H9 (cell line): Measurements from ENCODE around the gene NACC2. TPM values are rescaled to one million over a fixed set of nuclear protein-coding genes. Genes with fewer than 3 reads are reported as not detected.
A peak's percentile ranks its signal among the peaks of the same experiment; 100 is the strongest.

Source experiments
- DNase-seq: peaks from one replicate; pipeline ENCODE4 v3.0.0-alpha.2; 2017
- H2AFZ ChIP-seq: one replicate; pipeline ENCODE4 v1.6.1; 2013; ENCODE audit warnings: mild to moderate bottlenecking, low read length, control low read depth, moderate library complexity
- H2AK5ac ChIP-seq: 2 replicates; pipeline ENCODE4 v1.6.1; 2013; ENCODE audit warnings: low read length, control low read depth, mixed read lengths; ENCODE audit not compliant: insufficient read length
- H2BK120ac ChIP-seq: one replicate; pipeline ENCODE4 v1.6.1; 2013; ENCODE audit warnings: low read depth, mild to moderate bottlenecking, low read length, control low read depth, inconsistent platforms; ENCODE audit not compliant: poor library complexity, severe bottlenecking
- H2BK12ac ChIP-seq: 2 replicates; pipeline ENCODE4 v1.6.1; 2013; ENCODE audit warnings: low read length, control low read depth, mixed read lengths, low read depth; ENCODE audit not compliant: insufficient read length
- H2BK15ac ChIP-seq: 2 replicates; pipeline ENCODE4 v1.6.1; 2013; ENCODE audit warnings: low read depth, low read length, control low read depth
- H2BK20ac ChIP-seq: one replicate; pipeline ENCODE4 v1.6.1; 2013; ENCODE audit warnings: low read depth, mild to moderate bottlenecking, low read length, control low read depth, inconsistent platforms; ENCODE audit not compliant: poor library complexity, severe bottlenecking
- H2BK5ac ChIP-seq: 2 replicates; pipeline ENCODE4 v1.6.1; 2013; ENCODE audit warnings: low read length, control low read depth, mixed read lengths; ENCODE audit not compliant: insufficient read length
- H3K14ac ChIP-seq: 2 replicates; pipeline ENCODE4 v1.6.1; 2013; ENCODE audit warnings: low read length, control low read depth; ENCODE audit not compliant: insufficient read depth
- H3K18ac ChIP-seq: 2 replicates; pipeline ENCODE4 v1.6.1; 2013; ENCODE audit warnings: low read depth, mild to moderate bottlenecking, mixed read lengths, low read length, control low read depth; ENCODE audit not compliant: insufficient read length
- H3K23ac ChIP-seq: 2 replicates; pipeline ENCODE4 v1.6.1; 2013; ENCODE audit warnings: low read length, control low read depth, mixed read lengths, low read depth; ENCODE audit not compliant: insufficient read length
- H3K23me2 ChIP-seq: 2 replicates; pipeline ENCODE4 v1.6.1; 2013; ENCODE audit warnings: low read depth, mild to moderate bottlenecking, mixed read lengths, low read length, control low read depth; ENCODE audit not compliant: insufficient read length, poor library complexity, severe bottlenecking
- H3K27ac ChIP-seq: 2 replicates; pipeline ENCODE4 v1.5.1; 2013; ENCODE audit warnings: low read length, control low read depth, mixed read lengths, low read depth; ENCODE audit not compliant: insufficient read length
- H3K27me3 ChIP-seq: 2 replicates; pipeline ENCODE4 v1.6.1; 2013; ENCODE audit warnings: low read length, control low read depth, inconsistent platforms; ENCODE audit not compliant: insufficient read depth
- H3K4ac ChIP-seq: 2 replicates; pipeline ENCODE4 v1.6.1; 2013; ENCODE audit warnings: low read depth, mild to moderate bottlenecking, control low read depth, inconsistent platforms, low read length, moderate library complexity
- H3K4me1 ChIP-seq: 2 replicates; pipeline ENCODE4 v1.6.1; 2013; ENCODE audit warnings: low read length, control low read depth, inconsistent platforms; ENCODE audit not compliant: insufficient read depth
- H3K4me2 ChIP-seq: 2 replicates; pipeline ENCODE4 v1.6.1; 2013; ENCODE audit warnings: low read length, control low read depth, mixed read lengths; ENCODE audit not compliant: insufficient read length, insufficient read depth
- H3K56ac ChIP-seq: 2 replicates; pipeline ENCODE4 v1.6.1; 2013; ENCODE audit warnings: low read depth, mild to moderate bottlenecking, mixed read lengths, low read length, control low read depth; ENCODE audit not compliant: insufficient read length
- H3K79me1 ChIP-seq: 2 replicates; pipeline ENCODE4 v1.6.1; 2013; ENCODE audit warnings: low read depth, mild to moderate bottlenecking, moderate library complexity, low read length, control low read depth, inconsistent platforms; ENCODE audit not compliant: insufficient read depth, poor library complexity, severe bottlenecking
- H3K79me2 ChIP-seq: 2 replicates; pipeline ENCODE4 v1.6.1; 2013; ENCODE audit warnings: low read length, control low read depth, inconsistent platforms; ENCODE audit not compliant: insufficient read depth
- H3K9ac ChIP-seq: 2 replicates; pipeline ENCODE4 v1.6.1; 2013; ENCODE audit warnings: low read length, control low read depth, mixed read lengths; ENCODE audit not compliant: insufficient read length; ENCODE audit errors: extremely low read depth
- H3K9me3 ChIP-seq: one replicate; pipeline ENCODE4 v1.6.1; 2013; ENCODE audit warnings: low read depth, low read length, inconsistent platforms; ENCODE audit not compliant: control insufficient read depth
- H3T11ph ChIP-seq: one replicate; pipeline ENCODE4 v1.6.1; 2013; ENCODE audit warnings: mild to moderate bottlenecking, low read length, control low read depth, inconsistent platforms
- H4K20me1 ChIP-seq: one replicate; pipeline ENCODE4 v1.6.1; 2013; ENCODE audit not compliant: control insufficient read depth, insufficient read length, insufficient read depth
- H4K5ac ChIP-seq: 2 replicates; pipeline ENCODE4 v1.6.1; 2013; ENCODE audit warnings: low read depth, mild to moderate bottlenecking, mixed read lengths, low read length, control low read depth; ENCODE audit not compliant: insufficient read length
- H4K8ac ChIP-seq: replicated peaks from 2 replicates; pipeline ENCODE4 v1.6.1; 2013; ENCODE audit warnings: low read length, control low read depth, mixed read lengths, low read depth; ENCODE audit not compliant: insufficient read length
- H4K91ac ChIP-seq: 2 replicates; pipeline ENCODE4 v1.6.1; 2013; ENCODE audit warnings: low read depth, mild to moderate bottlenecking, moderate library complexity, mixed read lengths, low read length, control low read depth; ENCODE audit not compliant: insufficient read length
- H3K27ac Mint-ChIP-seq, 3 experiments: 2 replicates in 2 of 3; 3 replicates in 1 of 3; pipeline ENCODE4 v1.8.0; 2020 to 2021; ENCODE audit warnings: mixed read lengths in 3 of 3, mild to moderate bottlenecking in 1 of 3, moderate library complexity in 1 of 3
- H3K27me3 Mint-ChIP-seq: 2 replicates; pipeline ENCODE4 v1.8.0; 2021; ENCODE audit warnings: low read depth, mild to moderate bottlenecking, moderate library complexity, mixed read lengths
- H3K36me3 Mint-ChIP-seq, 3 experiments: 2 replicates in 2 of 3; 3 replicates in 1 of 3; pipeline ENCODE4 v1.8.0; 2020 to 2021; ENCODE audit warnings: low read depth in 3 of 3, mixed read lengths in 3 of 3; ENCODE audit not compliant: insufficient read depth in 1 of 3
- H3K4me1 Mint-ChIP-seq, 2 experiments: 2 replicates each; pipeline ENCODE4 v1.8.0; 2020; ENCODE audit warnings: mixed read lengths in 2 of 2
- H3K4me3 Mint-ChIP-seq, 2 experiments: 2 replicates in 1 of 2; 3 replicates in 1 of 2; pipeline ENCODE4 v1.8.0; 2020 to 2021; ENCODE audit warnings: mild to moderate bottlenecking in 2 of 2, mixed read lengths in 2 of 2, moderate library complexity in 1 of 2
- H3K9me3 Mint-ChIP-seq, 2 experiments: 2 replicates in 1 of 2; 3 replicates in 1 of 2; pipeline ENCODE4 v1.8.0; 2020; ENCODE audit warnings: mild to moderate bottlenecking in 2 of 2, mixed read lengths in 2 of 2, moderate library complexity in 1 of 2
- WGBS: extraction: QIAGEN DNeasy Blood & Tissue Kit; methylation state at CpG from one replicate; pipeline ENCODE4 v1.1.7; 2013; ENCODE audit warnings: missing lambda C conversion rate, low lambda C conversion rate, mixed read lengths; ENCODE audit not compliant: insufficient read length; ENCODE audit errors: extremely low coverage; 5-methylcytosine and 5-hydroxymethylcytosine counted together
- total RNA-seq: library from RNA; stranded (reverse); gene quantifications from 2 replicates; pipeline ENCODE4 v1.2.1, GENCODE V29; 2021
- TF ChIP-seq, protein P1 (sequence below): fragments of 200-600 bp; sonication (generic); conservative IDR thresholded peaks from 3 replicates; pipeline ENCODE4 v1.8.0; 2021; ENCODE audit warnings: antibody characterized with exemption, mild to moderate bottlenecking

NACC2 gene
- total RNA-seq, 1 experiment from 2014 or later: 11.5 TPM

DNA sequence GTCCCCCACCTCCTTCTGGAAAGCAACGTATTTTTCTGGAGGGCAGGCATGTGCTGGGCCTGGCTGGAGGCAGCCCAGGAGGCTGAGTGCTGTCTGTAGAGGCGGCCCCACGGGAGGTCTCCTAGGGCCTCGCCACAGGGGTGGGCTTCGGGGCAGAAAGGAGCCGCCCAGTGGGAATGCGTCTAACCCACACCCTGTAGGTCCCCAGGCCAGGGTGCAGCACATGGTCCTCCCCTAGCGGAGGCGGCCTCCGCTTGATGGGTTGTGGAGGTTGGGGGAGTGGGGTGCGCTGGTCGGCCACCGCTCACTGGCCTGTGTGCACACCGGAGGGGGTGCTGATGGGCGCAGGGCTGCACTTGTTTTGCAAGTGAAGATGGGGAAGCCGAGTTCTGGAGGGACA is 85.6 kb downstream of the NACC2 start:
- no peak overlapping the region for H3K27ac Mint-ChIP-seq

More for the DNA sequence above, 85.6 kb downstream of the NACC2 start:
- H4K91ac ChIP-seq: no peak overlapping the region
- peak overlapping the region; percentile 32; the same call in 1 of the 2 replicates for H3K14ac ChIP-seq
- no peak overlapping the region for H2BK12ac ChIP-seq
- no peak overlapping the region for H2BK5ac ChIP-seq
- H2BK15ac ChIP-seq: no peak overlapping the region
- H3K4ac ChIP-seq: no peak overlapping the region
- WGBS: no CpG with 5 or more reads among the region's 16 CpGs
- H4K5ac ChIP-seq: no peak overlapping the region
- no peak overlapping the region for H2BK20ac ChIP-seq
- H3K4me1 ChIP-seq: no peaks in the 10 kb centered on the region; the same call in 1 of the 2 replicates
- no peak overlapping the region for H3K4me2 ChIP-seq
- H2AFZ ChIP-seq: no peak overlapping the region
- H3K23ac ChIP-seq: no peak overlapping the region
- no peaks in the 10 kb centered on the region; a peak in 1 of 5 replicates for H3K9me3 Mint-ChIP-seq
- no peaks in the 10 kb centered on the region for H3K27me3 ChIP-seq
- no peaks in the 10 kb centered on the region for H3K9me3 ChIP-seq
- peaks cover 45 to 62% of the 10 kb centered on the region in 2 experiments for H3K4me1 Mint-ChIP-seq
- peaks cover 0 to 4% (median under 1%) of the 10 kb centered on the region in 3 experiments; a peak in 1 of 7 replicates for H3K36me3 Mint-ChIP-seq
- no peaks in the 10 kb centered on the region for H3K27me3 Mint-ChIP-seq
- no peak overlapping the region for H3T11ph ChIP-seq
- no peaks in the 10 kb centered on the region for H4K20me1 ChIP-seq
- DNase-seq: no peak
- no peak overlapping the region for H3K56ac ChIP-seq
- no peak overlapping the region for H2AK5ac ChIP-seq
- H3K4me3 Mint-ChIP-seq: no peak overlapping the region
- TF ChIP-seq, protein P1, sequence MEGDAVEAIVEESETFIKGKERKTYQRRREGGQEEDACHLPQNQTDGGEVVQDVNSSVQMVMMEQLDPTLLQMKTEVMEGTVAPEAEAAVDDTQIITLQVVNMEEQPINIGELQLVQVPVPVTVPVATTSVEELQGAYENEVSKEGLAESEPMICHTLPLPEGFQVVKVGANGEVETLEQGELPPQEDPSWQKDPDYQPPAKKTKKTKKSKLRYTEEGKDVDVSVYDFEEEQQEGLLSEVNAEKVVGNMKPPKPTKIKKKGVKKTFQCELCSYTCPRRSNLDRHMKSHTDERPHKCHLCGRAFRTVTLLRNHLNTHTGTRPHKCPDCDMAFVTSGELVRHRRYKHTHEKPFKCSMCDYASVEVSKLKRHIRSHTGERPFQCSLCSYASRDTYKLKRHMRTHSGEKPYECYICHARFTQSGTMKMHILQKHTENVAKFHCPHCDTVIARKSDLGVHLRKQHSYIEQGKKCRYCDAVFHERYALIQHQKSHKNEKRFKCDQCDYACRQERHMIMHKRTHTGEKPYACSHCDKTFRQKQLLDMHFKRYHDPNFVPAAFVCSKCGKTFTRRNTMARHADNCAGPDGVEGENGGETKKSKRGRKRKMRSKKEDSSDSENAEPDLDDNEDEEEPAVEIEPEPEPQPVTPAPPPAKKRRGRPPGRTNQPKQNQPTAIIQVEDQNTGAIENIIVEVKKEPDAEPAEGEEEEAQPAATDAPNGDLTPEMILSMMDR: no peak
- H2BK120ac ChIP-seq: no peak overlapping the region
- H3K23me2 ChIP-seq: no peaks in the 10 kb centered on the region
- H3K9ac ChIP-seq: no peak overlapping the region
- no peak overlapping the region for H3K18ac ChIP-seq
- H3K79me2 ChIP-seq: no peaks in the 10 kb centered on the region
- H3K27ac ChIP-seq: no peak overlapping the region
- no peaks in the 10 kb centered on the region for H3K79me1 ChIP-seq
- no peak overlapping the region for H4K8ac ChIP-seq
